ENCODE data around the gene AGBL4. TPM values are rescaled to one million over a fixed set of nuclear protein-coding genes. Genes with fewer than 3 reads are reported as not detected.

Gene AGBL4
- total RNA-seq, 4 donors from 2014 or later = not detected

GRCh38 chr1:49544615-49545014 lies 479.1 kb downstream of the AGBL4 start:
- Histone ChIP-seq H3K4me3 (no peak overlapping the region), H3K27me3 (no peaks in the 10 kb centered on the region), H3K4me1 (no peaks in the 10 kb centered on the region), H3K9me3 (peaks cover 0 to 18% (median 6%) of the 10 kb centered on the region in 3 donors), H3K36me3 (no peaks in the 10 kb centered on the region), H3K27ac (no peak overlapping the region)
- DNase-seq = no peak
- TF ChIP-seq CTCF (IDR thresholded peaks at IDR 0.05) (no peak), POLR2A (IDR thresholded peaks at IDR 0.05) (no peak)
- intact Hi-C loops (cut with DNase I) = no loop called here
- 62 to 85% methylated on average over 3 of the region's 3 CpGs for WGBS, 2 donors

- no peak for DNase-seq
- Histone ChIP-seq H3K9me3 (peaks cover 0 to 18% (median 6%) of the 10 kb centered on the region in 3 donors), H3K4me1 (no peaks in the 10 kb centered on the region), H3K4me3 (no peak overlapping the region), H3K36me3 (no peaks in the 10 kb centered on the region), H3K27me3 (no peaks in the 10 kb centered on the region), H3K27ac (no peak overlapping the region)
- intact Hi-C loops (cut with DNase I) = no loop called here
- WGBS, 2 donors = 81 to 92% methylated on average over 5 to 6 of the region's 24 CpGs
- no peak for TF ChIP-seq CTCF (IDR thresholded peaks at IDR 0.05)
- TF ChIP-seq POLR2A (IDR thresholded peaks at IDR 0.05) = no peak
Observed at GRCh38 chr1:49541096-49541752, 482.5 kb downstream of the AGBL4 start.

- Histone ChIP-seq H3K36me3 (no peaks in the 10 kb centered on the region), H3K9me3 (no peaks in the 10 kb centered on the region), H3K4me1 (no peaks in the 10 kb centered on the region), H3K27ac (no peak overlapping the region), H3K27me3 (no peaks in the 10 kb centered on the region), H3K4me3 (no peak overlapping the region)
- TF ChIP-seq POLR2A (IDR thresholded peaks at IDR 0.05) (no peak), CTCF (IDR thresholded peaks at IDR 0.05) (no peak)
- intact Hi-C loops (cut with DNase I) = no loop called here
- no peak for DNase-seq
- WGBS, 2 donors = 57 to 59% methylated on average over 7 of the region's 7 CpGs
Observed at GRCh38 chr1:49527606-49528305, 496.0 kb downstream of the AGBL4 start.

- H3K27me3 ChIP-seq = no peaks in the 10 kb centered on the region
- no peaks in the 10 kb centered on the region for H3K4me1 ChIP-seq
- no peaks in the 10 kb centered on the region for H3K36me3 ChIP-seq
- WGBS, 2 donors = 82 to 100% methylated on average over 1 of the region's 1 CpG
- no peak for TF ChIP-seq CTCF (IDR thresholded peaks at IDR 0.05)
- no peak for TF ChIP-seq POLR2A (IDR thresholded peaks at IDR 0.05)
- H3K4me3 ChIP-seq = no peak overlapping the region
- H3K9me3 ChIP-seq = no peaks in the 10 kb centered on the region
- intact Hi-C loops (cut with DNase I) = no loop called here
- DNase-seq = no peak
- H3K27ac ChIP-seq = no peak overlapping the region
Observed at GRCh38 chr1:49526672-49527071, 497.1 kb downstream of the AGBL4 start.

GRCh38 chr1:49523764-49524163 lies 500.0 kb downstream of the AGBL4 start:
- Histone ChIP-seq H3K9me3 (no peaks in the 10 kb centered on the region), H3K27ac (no peak overlapping the region), H3K36me3 (no peaks in the 10 kb centered on the region), H3K4me3 (no peak overlapping the region), H3K27me3 (no peaks in the 10 kb centered on the region), H3K4me1 (no peaks in the 10 kb centered on the region)
- TF ChIP-seq CTCF (IDR thresholded peaks at IDR 0.05) = no peak
- no peak for TF ChIP-seq POLR2A (IDR thresholded peaks at IDR 0.05)
- DNase-seq = no peak
- intact Hi-C loops (cut with DNase I) = no loop called here
- WGBS, 2 donors = 95 to 96% methylated on average over 1 of the region's 1 CpG
